Stomach (tissue), 9 donors: ENCODE data around the gene SLC45A2. TPM values are rescaled to one million over a fixed set of nuclear protein-coding genes. Genes with fewer than 3 reads are reported as not detected.

Experiments
- DNase-seq, 2 donors: peaks; one replicate each; pipeline versions ENCODE4 v3.0.0 to v3.0.0-alpha.2; 2013 to 2019
- H3K27ac ChIP-seq, 5 donors: fragments of 200-600 bp in 4 of 5; sonication (generic) in 4 of 5; one replicate each; pipeline ENCODE4 v1.5.1; 2013 to 2019; ENCODE audit warnings: mild to moderate bottlenecking in 1 of 5, moderate library complexity in 1 of 5
- H3K27me3 ChIP-seq, 3 donors: fragments of 200-600 bp; sonication (generic); one replicate each; pipeline ENCODE4 v1.5.1; 2017 to 2019; ENCODE audit warnings: mixed run types in 1 of 3
- H3K36me3 ChIP-seq, 4 donors: fragments of 200-600 bp; sonication (generic); 1 replicate in 3 of 4; 2 replicates in 1 of 4; pipeline ENCODE4 v1.5.1; 2016 to 2019
- H3K4me1 ChIP-seq, 4 donors: fragments of 200-600 bp; sonication (generic); one replicate each; pipeline ENCODE4 v1.5.1; 2016 to 2019
- H3K4me3 ChIP-seq, 4 donors: fragments of 200-600 bp; sonication (generic) in 3 of 4; one replicate each; pipeline ENCODE4 v1.5.1; 2016 to 2019; ENCODE audit warnings: mild to moderate bottlenecking in 1 of 4
- H3K9me3 ChIP-seq, 4 donors: fragments of 200-600 bp; sonication (generic); one replicate each; pipeline ENCODE4 v1.5.1; 2016 to 2019
- EP300 ChIP-seq: sonication (generic); formaldehyde crosslinking; IDR thresholded peaks from one replicate; pipeline ENCODE4 v1.6.1; 2017; ENCODE audit warnings: antibody characterized with exemption
- POLR2A ChIP-seq, 4 donors: fragments of 450-650 bp; IDR thresholded peaks; one replicate each; pipeline ENCODE4 v1.6.1; 2016; ENCODE audit warnings: antibody characterized with exemption in 4 of 4, control low read depth in 2 of 4, mild to moderate bottlenecking in 1 of 4, moderate library complexity in 1 of 4
- POLR2AphosphoS5 ChIP-seq, 3 donors: sonication (generic); formaldehyde crosslinking; IDR thresholded peaks; one replicate each; pipeline ENCODE4 v1.6.1; 2016; ENCODE audit warnings: antibody characterized with exemption in 3 of 3
- WGBS, 5 donors: extraction: QIAGEN DNeasy Blood & Tissue Kit in 3 of 5; methylation state at CpG; one replicate each; pipeline versions ENCODE4 v1.1.5 to v1.1.7; 2013 to 2018; 5-methylcytosine and 5-hydroxymethylcytosine counted together
- intact Hi-C: fragments of 100-400 bp; cut with DNase I; formaldehyde crosslinking; loops from one replicate; pipeline ENCODE4 v1.15.1; 2023; ENCODE audit warnings: low total_unique reads
- polyA plus RNA-seq, 3 donors: library from polyadenylated mRNA; stranded (reverse); fragments of 200-250 nt; gene quantifications; one replicate each; pipeline ENCODE4 v1.2.3, GENCODE V29; 2013
- small RNA-seq, 4 donors: library from RNA; depleted of rRNA; stranded (forward); fragments of <200 nt; gene quantifications; one replicate each; pipeline ENCODE3, GENCODE V24; 2016
- total RNA-seq, 5 donors: library from RNA; depleted of rRNA; stranded (reverse); fragments of >200 nt; gene quantifications; one replicate each; pipeline versions ENCODE4 v1.1.0 to v1.2.3, GENCODE V29; 2014 to 2016
- TF ChIP-seq, protein P1 (sequence below), 7 experiments: fragments of 450-650 bp in 4 of 7; fragments of 200-600 bp in 3 of 7; sonication (generic) in 3 of 7; IDR thresholded peaks; one replicate each; pipeline ENCODE4 v1.5.1; 2016 to 2019; ENCODE audit warnings: antibody characterized with exemption in 7 of 7, control low read depth in 2 of 7, mild to moderate bottlenecking in 1 of 7
- donor health status: healthy with polysubstance abuse.
- donor health status: Bipolar disorder and iron deficiency.
- donor health status: healthy.

SLC45A2 gene
- total and polyA plus RNA-seq, 8 donors, result 0.19 to 0.46 (median 0.20) TPM; not detected in 5

DNA sequence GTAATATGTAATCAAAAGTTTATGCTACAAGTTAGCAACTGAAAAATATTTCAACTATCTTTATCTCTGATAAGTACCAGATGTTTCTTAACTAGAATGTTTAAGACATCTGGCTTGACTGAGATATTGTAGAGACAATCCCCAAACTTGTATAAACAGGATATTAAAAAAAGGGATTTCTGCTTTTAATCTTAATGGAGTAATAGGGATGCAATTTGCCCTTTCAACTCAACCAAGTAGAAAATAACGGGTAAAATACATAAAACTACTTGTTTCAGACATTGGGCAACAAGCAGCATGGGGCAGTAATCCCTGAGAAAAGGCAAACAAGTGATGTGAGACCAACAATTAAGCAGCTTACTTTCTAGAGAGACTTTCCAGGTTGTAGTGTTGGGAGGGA, 83.3 kb downstream of the SLC45A2 start:
- intact Hi-C loops, result no loop called here
- Histone ChIP-seq H3K4me1 (no peaks in the 10 kb centered on the region), H3K4me3 (no peak overlapping the region), H3K27me3 (no peaks in the 10 kb centered on the region), H3K27ac (no peak overlapping the region), H3K9me3 (peaks cover 0 to 30% (median 16%) of the 10 kb centered on the region in 4 donors), H3K36me3 (no peaks in the 10 kb centered on the region)
- WGBS, 5 donors, result 29 to 49% (median 47%) methylated on average over 1 of the region's 1 CpG
- DNase-seq, result peak in 1 of 2 donors; percentile 10
- no peak for TF ChIP-seq POLR2AphosphoS5 (IDR thresholded peaks at IDR 0.05)
- TF ChIP-seq POLR2A (IDR thresholded peaks at IDR 0.05), result no peak
- TF ChIP-seq EP300, result no peak
- TF ChIP-seq, protein P1, sequence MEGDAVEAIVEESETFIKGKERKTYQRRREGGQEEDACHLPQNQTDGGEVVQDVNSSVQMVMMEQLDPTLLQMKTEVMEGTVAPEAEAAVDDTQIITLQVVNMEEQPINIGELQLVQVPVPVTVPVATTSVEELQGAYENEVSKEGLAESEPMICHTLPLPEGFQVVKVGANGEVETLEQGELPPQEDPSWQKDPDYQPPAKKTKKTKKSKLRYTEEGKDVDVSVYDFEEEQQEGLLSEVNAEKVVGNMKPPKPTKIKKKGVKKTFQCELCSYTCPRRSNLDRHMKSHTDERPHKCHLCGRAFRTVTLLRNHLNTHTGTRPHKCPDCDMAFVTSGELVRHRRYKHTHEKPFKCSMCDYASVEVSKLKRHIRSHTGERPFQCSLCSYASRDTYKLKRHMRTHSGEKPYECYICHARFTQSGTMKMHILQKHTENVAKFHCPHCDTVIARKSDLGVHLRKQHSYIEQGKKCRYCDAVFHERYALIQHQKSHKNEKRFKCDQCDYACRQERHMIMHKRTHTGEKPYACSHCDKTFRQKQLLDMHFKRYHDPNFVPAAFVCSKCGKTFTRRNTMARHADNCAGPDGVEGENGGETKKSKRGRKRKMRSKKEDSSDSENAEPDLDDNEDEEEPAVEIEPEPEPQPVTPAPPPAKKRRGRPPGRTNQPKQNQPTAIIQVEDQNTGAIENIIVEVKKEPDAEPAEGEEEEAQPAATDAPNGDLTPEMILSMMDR (IDR thresholded peaks at IDR 0.05), result no peak

Small RNA genes lying within 50 kb of the gene (small RNA-seq; reads per million reads assigned to genes)
- 0 reads per million in 4 donors for gene AC139783.1

Other genes with a start within 250 kb of the SLC45A2 start
- 10 to 100 TPM in 1 of 5 donors, 1 to 10 TPM in 1, under 1 TPM in 2, not detected in 1; 0.14 to 17.1 (median 1.4) TPM for gene ADAMTS12, start 92.7 kb downstream of the SLC45A2 start, total RNA-seq
- 1 to 10 TPM in 1 of 3 donors, under 1 TPM in 2; 0.15 to 1.2 (median 0.62) TPM for gene ADAMTS12, start 92.7 kb downstream of the SLC45A2 start, polyA plus RNA-seq
- not detected for gene RXFP3, start 48.3 kb downstream of the SLC45A2 start, total RNA-seq
- not detected for gene RXFP3, start 48.3 kb downstream of the SLC45A2 start, polyA plus RNA-seq
- 10 to 100 TPM in 4 of 5 donors, 1 to 10 TPM in 1; 8.5 to 56.6 (median 15.4) TPM for gene AMACR, start 23.4 kb upstream of the SLC45A2 start, total RNA-seq
- 10 to 100 TPM; 22.0 to 89.7 (median 30.9) TPM for gene AMACR, start 23.4 kb upstream of the SLC45A2 start, polyA plus RNA-seq
- gene C1QTNF3, start 58.5 kb upstream of the SLC45A2 start, total RNA-seq, result 10 to 100 TPM in 3 of 5 donors, 1 to 10 TPM in 2; 3.6 to 84.1 (median 14.6) TPM
- gene C1QTNF3, start 58.5 kb upstream of the SLC45A2 start, polyA plus RNA-seq, result 10 to 100 TPM in 1 of 3 donors, 1 to 10 TPM in 2; 4.5 to 19.6 (median 6.9) TPM